HFF-Myc (cell line): ENCODE results near the gene UGT2B7.

Experiments used
- DNase-seq: peaks from one replicate; pipeline ENCODE4 v3.0.0-alpha.2; 2011; ENCODE audit warnings: low read depth; ENCODE audit errors: extremely low read depth
- H3K4me3 ChIP-seq: replicated peaks from 2 replicates; pipeline ENCODE4 v1.5.1; 2011; ENCODE audit warnings: low read depth, mild to moderate bottlenecking, control low read depth, low read length
- TF ChIP-seq, protein P1 (sequence below): IDR thresholded peaks from 2 replicates; pipeline ENCODE4 v1.5.1; 2012; ENCODE audit warnings: mild to moderate bottlenecking, low read depth, low read length, control low read depth; ENCODE audit errors: missing control alignments

Gene UGT2B7

GRCh38 chr4:69089388-69089787 lies 6.9 kb upstream of the UGT2B7 start:
- TF ChIP-seq, protein P1, sequence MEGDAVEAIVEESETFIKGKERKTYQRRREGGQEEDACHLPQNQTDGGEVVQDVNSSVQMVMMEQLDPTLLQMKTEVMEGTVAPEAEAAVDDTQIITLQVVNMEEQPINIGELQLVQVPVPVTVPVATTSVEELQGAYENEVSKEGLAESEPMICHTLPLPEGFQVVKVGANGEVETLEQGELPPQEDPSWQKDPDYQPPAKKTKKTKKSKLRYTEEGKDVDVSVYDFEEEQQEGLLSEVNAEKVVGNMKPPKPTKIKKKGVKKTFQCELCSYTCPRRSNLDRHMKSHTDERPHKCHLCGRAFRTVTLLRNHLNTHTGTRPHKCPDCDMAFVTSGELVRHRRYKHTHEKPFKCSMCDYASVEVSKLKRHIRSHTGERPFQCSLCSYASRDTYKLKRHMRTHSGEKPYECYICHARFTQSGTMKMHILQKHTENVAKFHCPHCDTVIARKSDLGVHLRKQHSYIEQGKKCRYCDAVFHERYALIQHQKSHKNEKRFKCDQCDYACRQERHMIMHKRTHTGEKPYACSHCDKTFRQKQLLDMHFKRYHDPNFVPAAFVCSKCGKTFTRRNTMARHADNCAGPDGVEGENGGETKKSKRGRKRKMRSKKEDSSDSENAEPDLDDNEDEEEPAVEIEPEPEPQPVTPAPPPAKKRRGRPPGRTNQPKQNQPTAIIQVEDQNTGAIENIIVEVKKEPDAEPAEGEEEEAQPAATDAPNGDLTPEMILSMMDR, result no peak
- no peak overlapping the region for H3K4me3 ChIP-seq
- no peak for DNase-seq

- H3K4me3 ChIP-seq, result no peak overlapping the region
- TF ChIP-seq, protein P1, result no peak
- no peak for DNase-seq
Measured at GRCh38 chr4:69092190-69092589, 4.1 kb upstream of the UGT2B7 start.

DNA sequence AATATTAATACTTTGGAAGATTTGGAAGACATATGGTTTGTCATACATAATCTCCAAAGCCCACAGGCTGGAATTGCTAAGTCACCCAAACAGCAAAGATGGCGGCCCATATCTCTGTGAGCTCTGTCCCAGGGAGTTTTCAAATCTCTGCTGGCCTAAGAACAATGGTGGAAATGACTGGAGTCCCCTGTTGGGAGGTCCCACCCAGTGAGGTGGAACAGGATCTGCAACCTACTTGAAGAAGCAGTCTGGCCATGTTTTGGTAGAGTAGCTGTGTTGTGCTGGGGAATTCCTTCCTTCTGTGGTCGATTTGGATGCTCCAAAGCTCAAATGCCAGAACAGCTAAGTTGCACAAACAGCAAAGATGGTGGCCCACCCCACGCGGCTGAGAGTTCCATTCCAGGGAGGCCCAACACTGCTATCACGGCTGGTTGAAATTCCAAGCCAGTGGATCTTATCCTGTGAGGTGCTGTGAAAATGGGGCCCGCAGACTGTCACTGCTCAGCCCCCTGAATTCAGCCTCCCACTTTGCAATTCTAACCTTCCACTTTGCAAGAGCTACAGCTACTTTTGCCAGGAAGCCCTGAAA lies 3.2 kb upstream of the UGT2B7 start:
- TF ChIP-seq, protein P1, result no peak
- DNase-seq, result no peak
- H3K4me3 ChIP-seq, result no peak overlapping the region

GRCh38 chr4:69093681-69094080 lies 2.6 kb upstream of the UGT2B7 start:
- TF ChIP-seq, protein P1, result no peak
- H3K4me3 ChIP-seq, result no peak overlapping the region
- DNase-seq, result no peak

- H3K4me3 ChIP-seq, result no peak overlapping the region
- TF ChIP-seq, protein P1, result no peak
- DNase-seq, result no peak
Measured at GRCh38 chr4:69095301-69095731, 958 bp upstream of the UGT2B7 start.

GRCh38 chr4:69096810-69097209 lies 536 bp downstream of the UGT2B7 start:
- H3K4me3 ChIP-seq, result no peak overlapping the region
- no peak for DNase-seq
- TF ChIP-seq, protein P1, result no peak

DNA sequence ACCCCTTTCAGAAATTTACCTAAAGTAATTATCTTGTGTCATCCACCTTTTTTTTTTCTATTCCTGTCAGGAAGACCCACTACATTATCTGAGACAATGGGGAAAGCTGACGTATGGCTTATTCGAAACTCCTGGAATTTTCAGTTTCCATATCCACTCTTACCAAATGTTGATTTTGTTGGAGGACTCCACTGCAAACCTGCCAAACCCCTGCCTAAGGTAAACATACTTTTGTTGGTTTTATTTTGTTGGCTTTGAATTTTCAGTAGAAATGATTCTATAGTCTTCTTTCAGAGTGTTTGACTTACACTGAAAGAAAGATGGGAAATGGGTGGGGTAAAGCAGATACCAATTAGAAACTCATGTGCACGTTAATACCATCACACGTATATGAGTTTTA lies 2.2 kb downstream of the UGT2B7 start:
- DNase-seq, result no peak
- TF ChIP-seq, protein P1, result no peak
- no peak overlapping the region for H3K4me3 ChIP-seq
